Activated T-helper 1 cell treated with anti-CD3 and anti-CD28 coated beads, Interleukin-12 subunit alpha, Interleukin-12 subunit beta, Interleukin-2, Interleukin-4 antibody, amounts not matched to agents 30 ng/mL and 10 ng/mL and 1 ng/mL, durations not matched to agents 14 hours and 24 hours and 36 hours (primary cell): ENCODE data around the gene GNG5. TPM values are rescaled to one million over a fixed set of nuclear protein-coding genes. Genes with fewer than 3 reads are reported as not detected.

ENCODE experiments used
- DNase-seq: peaks from one replicate; pipeline ENCODE4 v3.0.0; 2021; ENCODE audit warnings: low spot score
- H3K27ac Mint-ChIP-seq: one replicate; pipeline ENCODE4 v1.8.0; 2021; ENCODE audit warnings: mild to moderate bottlenecking, mixed read lengths
- H3K27me3 Mint-ChIP-seq: one replicate; pipeline ENCODE4 v1.8.0; 2022; ENCODE audit warnings: mild to moderate bottlenecking, moderate library complexity, mixed read lengths; ENCODE audit not compliant: insufficient read depth
- H3K36me3 Mint-ChIP-seq: one replicate; pipeline ENCODE4 v1.8.0; 2021; ENCODE audit warnings: low read depth, mixed read lengths
- H3K4me1 Mint-ChIP-seq: one replicate; pipeline ENCODE4 v1.8.0; 2021; ENCODE audit warnings: low read depth, mixed read lengths
- H3K4me3 Mint-ChIP-seq: one replicate; pipeline ENCODE4 v1.8.0; 2021; ENCODE audit warnings: mild to moderate bottlenecking, moderate library complexity, mixed read lengths
- H3K9me3 Mint-ChIP-seq: one replicate; pipeline ENCODE4 v1.8.0; 2021; ENCODE audit warnings: mixed read lengths
- intact Hi-C: fragments of 100-400 bp; cut with micrococcal nuclease; formaldehyde crosslinking; loops from one replicate; pipeline ENCODE4 v1.15.1; 2024
- total RNA-seq: library from RNA; stranded (reverse); gene quantifications from 2 replicates; pipeline ENCODE4 v1.2.3, GENCODE V29; 2022

GNG5 gene
- total RNA-seq, 1 donor from 2014 or later = 107 TPM

DNA sequence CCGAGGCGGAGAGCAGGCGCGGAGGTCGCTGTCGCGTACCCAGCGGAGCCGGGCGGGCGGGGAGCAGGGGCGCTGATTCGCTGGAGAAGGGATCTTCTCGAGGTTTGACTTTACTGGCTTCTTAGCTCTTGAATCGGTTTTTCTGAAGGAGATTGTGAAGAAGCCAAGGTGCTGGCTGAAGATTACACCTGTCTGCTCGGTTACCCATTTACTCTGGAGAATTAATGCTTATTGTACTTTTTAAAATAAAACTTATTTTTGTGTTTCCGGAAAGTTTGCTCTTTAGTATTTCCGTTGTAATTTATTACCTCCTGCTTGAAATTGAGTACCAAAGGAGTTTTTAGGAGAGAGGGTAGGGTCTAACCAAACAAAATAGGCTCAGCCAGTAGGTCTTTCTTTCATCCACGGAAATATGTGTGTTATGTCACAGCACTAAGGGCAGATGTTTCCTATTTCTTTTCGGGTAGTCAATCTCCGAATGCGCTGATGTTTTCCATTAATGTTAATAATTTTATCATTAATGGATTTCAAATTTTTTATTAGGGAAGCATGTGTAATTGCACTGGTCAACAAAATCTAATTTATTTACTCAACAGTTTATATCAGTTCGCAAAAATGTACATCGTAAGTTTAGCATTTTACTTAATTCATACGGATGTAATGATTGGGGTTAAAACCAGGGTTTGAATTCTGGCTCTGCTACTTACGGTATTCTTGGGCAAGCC lies 510 bp upstream of the GNG5 start:
- Mint-ChIP-seq H3K4me1 (peaks cover 31% of the 10 kb centered on the region), H3K27ac (peak overlapping the region; percentile 92), H3K9me3 (peaks cover 8% of the 10 kb centered on the region), H3K27me3 (no peaks in the 10 kb centered on the region), H3K36me3 (peaks cover 18% of the 10 kb centered on the region), H3K4me3 (peak overlapping the region; percentile 88)
- no peak for DNase-seq
- intact Hi-C loops = loop anchor here (1.0 to 10.0 kb wide), 12 partner anchors 28 to 791 kb away; partner anchors contain the start of genes RPF1, SAMD13 and SSX2IP

DNA sequence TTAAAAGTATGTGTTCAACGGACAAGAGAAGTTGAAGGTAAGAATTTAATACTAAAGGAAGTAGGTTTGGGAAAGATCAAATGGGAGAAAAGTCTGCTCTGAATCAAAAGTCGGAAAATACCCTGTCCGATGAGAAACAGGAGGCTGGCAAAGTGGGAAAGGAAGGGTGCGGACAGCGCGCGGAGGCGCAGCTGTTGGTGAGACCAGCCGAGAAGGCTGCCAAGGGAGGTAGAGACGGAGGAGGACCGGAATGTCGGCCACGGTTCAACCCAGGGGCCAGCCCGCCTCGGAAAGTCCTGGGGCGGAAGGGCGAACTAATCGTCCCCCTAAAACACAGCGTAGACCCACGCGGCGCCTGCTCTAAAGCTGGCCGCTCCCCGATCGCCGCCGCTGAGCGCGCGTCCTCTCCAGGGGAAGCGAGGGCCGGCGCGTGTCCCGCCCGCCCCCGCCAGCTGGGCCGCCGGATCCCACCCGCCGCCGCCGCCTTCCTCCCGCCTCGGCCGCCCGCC lies 834 bp downstream of the GNG5 start:
- Mint-ChIP-seq H3K9me3 (peaks cover 8% of the 10 kb centered on the region), H3K27ac (peak overlapping the region; percentile 98), H3K36me3 (peaks cover 29% of the 10 kb centered on the region), H3K4me3 (peak overlapping the region; percentile 98), H3K4me1 (peaks cover 45% of the 10 kb centered on the region), H3K27me3 (no peaks in the 10 kb centered on the region)
- intact Hi-C loops = loop anchor here (1.0 to 10.0 kb wide), 14 partner anchors 8 to 793 kb away; partner anchors contain the start of genes RPF1, SAMD13 and SSX2IP
- no peak for DNase-seq

DNA sequence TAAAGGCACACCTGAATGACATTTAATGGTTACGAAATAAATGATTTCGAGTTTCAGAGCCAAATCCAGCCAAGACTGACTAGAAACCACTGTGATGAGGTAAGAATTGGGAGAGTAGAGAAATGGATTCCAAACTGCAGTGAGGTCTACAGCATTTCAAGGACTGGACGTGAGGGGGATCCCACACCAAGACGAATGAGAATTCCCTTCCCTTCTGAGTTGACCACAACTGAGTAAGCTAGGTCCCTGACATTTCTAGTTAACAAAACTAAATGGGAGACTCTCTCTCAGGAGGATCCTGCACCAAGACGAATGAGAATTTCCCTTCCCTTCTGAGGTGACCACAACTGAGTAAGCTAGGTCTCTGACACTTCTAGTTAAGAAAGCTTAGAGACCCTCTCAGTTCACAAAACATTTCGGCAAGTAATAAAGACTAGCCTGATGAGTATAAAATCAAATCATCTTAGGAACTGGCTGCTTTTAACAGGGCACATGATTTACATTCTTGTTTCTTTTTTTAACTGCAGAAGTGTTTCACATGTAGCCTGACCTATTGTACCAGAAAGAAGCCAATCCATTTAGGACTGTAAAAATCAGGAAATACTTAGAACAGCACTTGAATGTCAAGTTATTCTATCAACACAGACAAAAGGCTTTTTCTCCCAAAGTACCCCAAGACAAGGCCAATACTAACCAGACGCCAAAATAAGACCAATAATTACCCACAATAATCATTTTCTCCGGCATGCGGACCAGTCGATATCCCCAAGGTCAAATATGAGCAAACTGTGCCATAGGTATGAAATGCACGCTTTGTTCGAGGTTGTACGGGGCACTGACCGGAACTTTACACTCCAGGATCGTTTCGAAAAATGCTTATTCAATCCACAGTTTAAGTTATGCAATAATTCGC lies 1.5 kb downstream of the GNG5 start:
- Mint-ChIP-seq H3K27me3 (no peaks in the 10 kb centered on the region), H3K4me1 (peaks cover 50% of the 10 kb centered on the region), H3K27ac (peak overlapping the region; percentile 98), H3K4me3 (peak overlapping the region; percentile 98), H3K36me3 (peaks cover 29% of the 10 kb centered on the region), H3K9me3 (peaks cover 8% of the 10 kb centered on the region)
- no peak for DNase-seq
- intact Hi-C loops = loop anchor here (1.0 to 10.0 kb wide), 5 partner anchors 8 to 432 kb away; partner anchors contain the start of gene SAMD13

DNA sequence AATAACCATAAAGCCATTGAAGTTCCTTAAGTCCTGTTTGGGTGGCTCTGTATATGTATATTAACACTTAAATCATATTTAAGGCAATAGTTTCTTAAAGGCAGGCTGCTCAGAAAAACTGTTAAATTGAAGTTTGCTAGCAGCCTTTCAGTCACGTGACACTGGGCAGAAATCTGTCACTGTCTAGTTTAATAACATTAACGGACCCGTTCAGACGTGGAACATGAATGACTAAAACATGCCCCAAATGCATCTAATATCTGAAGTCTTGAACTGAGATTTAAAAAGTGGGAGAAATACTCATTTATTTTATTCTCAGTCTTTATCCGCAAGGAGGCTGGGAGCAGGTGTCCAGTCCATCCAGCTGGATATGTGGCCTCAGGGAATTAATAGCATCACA lies 3.5 kb downstream of the GNG5 start:
- DNase-seq = no peak
- Mint-ChIP-seq H3K27me3 (no peaks in the 10 kb centered on the region), H3K36me3 (peaks cover 34% of the 10 kb centered on the region), H3K4me3 (no peak overlapping the region), H3K27ac (no peak overlapping the region), H3K9me3 (no peaks in the 10 kb centered on the region), H3K4me1 (peaks cover 50% of the 10 kb centered on the region)
- intact Hi-C loops = loop anchor here (10.0 kb wide), 2 partner anchors 198 to 252 kb away; partner anchors contain the start of gene SAMD13

DNA sequence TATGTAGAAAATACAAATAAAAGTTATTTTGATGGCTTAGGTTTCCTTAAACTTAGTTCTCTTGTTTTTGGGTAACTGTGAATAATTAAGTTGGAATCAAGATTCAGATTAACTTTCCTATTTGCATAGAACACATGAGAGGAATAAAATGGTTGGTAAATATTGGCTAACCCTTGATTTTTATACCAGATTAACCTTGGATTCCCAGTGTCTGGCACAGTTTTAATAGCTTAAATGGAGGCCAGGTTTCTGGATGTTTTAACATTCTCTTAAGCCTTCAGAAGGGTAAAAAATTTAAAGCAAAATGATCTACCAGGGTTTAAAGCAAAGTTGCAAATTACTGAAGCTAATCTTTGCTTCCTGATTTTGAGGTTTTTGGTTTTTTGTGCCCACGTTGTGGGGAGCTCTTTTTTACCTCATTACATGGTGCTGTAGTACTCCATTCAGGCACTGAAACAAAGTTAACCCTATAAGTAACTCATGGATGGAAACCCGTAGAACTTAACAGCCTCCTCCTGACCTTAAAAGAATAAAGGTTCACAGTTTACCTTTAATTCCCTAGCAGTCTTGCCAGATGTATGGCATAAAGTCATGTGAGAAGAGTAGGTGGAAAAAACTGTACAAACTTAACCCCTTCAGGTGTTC lies 8.6 kb downstream of the GNG5 start:
- Mint-ChIP-seq H3K4me1 (peaks cover 38% of the 10 kb centered on the region), H3K36me3 (peaks cover 50% of the 10 kb centered on the region), H3K27ac (no peak overlapping the region), H3K27me3 (no peaks in the 10 kb centered on the region), H3K4me3 (no peak overlapping the region), H3K9me3 (no peaks in the 10 kb centered on the region)
- intact Hi-C loops = loop anchor here (1.0 kb wide), 1 partner anchor 8 kb away; no protein-coding TSS in a partner anchor
- no peak for DNase-seq

DNA sequence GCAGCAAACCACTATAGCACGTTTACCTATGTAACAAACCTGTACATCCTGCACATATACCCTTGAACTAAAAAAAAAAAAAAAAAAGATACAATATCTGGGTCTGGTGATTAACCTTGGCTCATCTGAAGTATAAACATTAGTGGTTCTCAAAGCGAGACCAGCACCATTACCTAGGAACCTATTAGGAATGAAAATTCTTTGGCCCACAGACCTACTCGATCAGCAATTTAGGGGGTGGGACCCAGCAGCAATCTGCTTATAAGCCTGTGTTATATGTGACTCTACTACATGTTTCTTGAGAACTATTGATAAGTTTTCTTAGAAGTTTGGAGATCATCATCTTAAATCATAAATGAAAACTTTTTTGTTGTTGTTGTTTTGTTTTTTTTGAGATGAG lies 9.9 kb downstream of the GNG5 start:
- Mint-ChIP-seq H3K4me3 (no peak overlapping the region), H3K27me3 (no peaks in the 10 kb centered on the region), H3K4me1 (peaks cover 34% of the 10 kb centered on the region), H3K36me3 (peaks cover 55% of the 10 kb centered on the region), H3K27ac (no peak overlapping the region), H3K9me3 (no peaks in the 10 kb centered on the region)
- intact Hi-C loops = no loop called here
- no peak for DNase-seq

DNA sequence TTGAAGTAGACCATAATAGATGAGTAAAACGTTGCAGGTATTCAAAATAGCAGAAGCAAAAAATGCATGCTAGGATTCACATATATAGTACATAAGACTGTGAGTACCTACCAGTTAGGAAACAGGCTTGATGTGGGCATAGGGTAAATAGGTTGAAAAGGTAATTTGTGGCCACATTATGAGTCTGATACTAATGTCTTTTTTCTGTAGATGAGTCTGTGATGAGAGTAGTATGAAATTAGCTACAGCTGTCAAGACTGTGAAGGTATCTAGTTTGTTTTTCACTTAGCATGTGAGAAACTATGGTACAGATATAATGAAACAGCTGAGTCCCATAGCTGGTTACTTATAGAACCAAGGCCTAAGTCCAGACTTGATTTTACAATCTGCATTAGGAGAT lies 12.6 kb downstream of the GNG5 start:
- Mint-ChIP-seq H3K36me3 (peaks cover 57% of the 10 kb centered on the region), H3K27ac (peak overlapping the region; percentile 5), H3K4me1 (peaks cover 25% of the 10 kb centered on the region), H3K9me3 (no peaks in the 10 kb centered on the region), H3K27me3 (no peaks in the 10 kb centered on the region), H3K4me3 (no peak overlapping the region)
- no peak for DNase-seq
- intact Hi-C loops = no loop called here

DNA sequence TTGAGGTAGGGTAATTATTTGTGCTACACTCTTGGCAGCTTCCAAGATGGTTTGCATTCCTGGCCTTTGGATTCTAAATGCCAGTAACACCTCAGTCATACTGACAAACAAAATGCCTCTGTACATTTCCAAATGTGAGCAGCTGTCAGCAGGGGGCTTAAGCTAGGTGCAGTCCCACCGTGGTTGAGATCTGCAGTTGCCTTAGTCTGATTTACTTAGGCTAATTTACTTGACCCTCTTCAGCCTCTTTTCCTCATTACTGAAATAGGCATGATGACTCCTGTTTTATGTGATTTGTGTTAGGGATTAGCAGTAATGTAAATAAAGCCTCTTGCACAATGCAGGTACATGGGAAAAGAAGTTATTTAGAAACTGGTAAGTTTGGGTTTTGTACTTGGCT lies 13.7 kb downstream of the GNG5 start:
- intact Hi-C loops = no loop called here
- Mint-ChIP-seq H3K36me3 (peaks cover 52% of the 10 kb centered on the region), H3K4me3 (no peak overlapping the region), H3K4me1 (peaks cover 26% of the 10 kb centered on the region), H3K9me3 (no peaks in the 10 kb centered on the region), H3K27me3 (no peaks in the 10 kb centered on the region), H3K27ac (no peak overlapping the region)
- DNase-seq = no peak

DNA sequence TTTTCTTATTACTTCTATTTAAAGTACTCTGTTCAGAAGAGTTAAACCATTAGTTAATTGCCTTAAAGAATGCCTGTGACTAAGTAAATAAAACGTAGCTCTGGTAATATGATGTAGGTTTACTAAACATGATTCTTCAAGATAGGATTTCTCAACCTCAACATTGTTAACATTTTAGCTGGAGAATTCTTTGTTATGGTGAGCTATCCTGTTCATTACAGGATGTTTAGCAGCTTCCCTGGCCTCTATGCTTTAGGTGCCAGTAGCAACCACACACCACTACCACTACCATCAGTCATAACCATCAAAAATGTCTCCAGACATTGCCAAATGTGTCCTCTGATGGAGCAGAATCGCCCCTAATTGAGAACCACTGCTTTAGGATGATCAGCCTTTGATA lies 16.6 kb downstream of the GNG5 start:
- no peak for DNase-seq
- peaks cover 38% of the 10 kb centered on the region for H3K4me1 Mint-ChIP-seq
- H3K27me3 Mint-ChIP-seq = no peaks in the 10 kb centered on the region
- H3K9me3 Mint-ChIP-seq = no peaks in the 10 kb centered on the region
- no peak overlapping the region for H3K4me3 Mint-ChIP-seq
- intact Hi-C loops = no loop called here
- peaks cover 51% of the 10 kb centered on the region for H3K36me3 Mint-ChIP-seq
- no peak overlapping the region for H3K27ac Mint-ChIP-seq

DNA sequence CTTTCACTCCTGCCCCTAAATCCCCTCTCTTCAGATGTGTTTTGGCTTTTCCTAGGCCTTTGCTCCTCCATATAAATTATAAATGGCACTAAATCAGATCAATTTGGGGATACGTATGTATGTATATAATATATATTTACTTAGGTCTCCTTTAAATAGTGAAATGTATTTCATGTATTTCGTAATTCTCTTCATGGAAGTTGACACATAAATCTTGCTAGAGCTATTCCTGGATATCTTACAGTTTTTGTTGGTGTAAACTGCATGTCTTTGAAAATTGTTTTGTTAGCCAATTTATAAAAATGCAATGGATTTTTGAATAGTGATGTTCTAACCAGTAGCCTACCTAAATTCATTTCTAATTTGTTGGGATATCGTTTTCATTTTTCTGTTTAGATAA lies 18.3 kb downstream of the GNG5 start:
- H3K36me3 Mint-ChIP-seq = peaks cover 51% of the 10 kb centered on the region
- intact Hi-C loops = no loop called here
- H3K9me3 Mint-ChIP-seq = no peaks in the 10 kb centered on the region

DNA sequence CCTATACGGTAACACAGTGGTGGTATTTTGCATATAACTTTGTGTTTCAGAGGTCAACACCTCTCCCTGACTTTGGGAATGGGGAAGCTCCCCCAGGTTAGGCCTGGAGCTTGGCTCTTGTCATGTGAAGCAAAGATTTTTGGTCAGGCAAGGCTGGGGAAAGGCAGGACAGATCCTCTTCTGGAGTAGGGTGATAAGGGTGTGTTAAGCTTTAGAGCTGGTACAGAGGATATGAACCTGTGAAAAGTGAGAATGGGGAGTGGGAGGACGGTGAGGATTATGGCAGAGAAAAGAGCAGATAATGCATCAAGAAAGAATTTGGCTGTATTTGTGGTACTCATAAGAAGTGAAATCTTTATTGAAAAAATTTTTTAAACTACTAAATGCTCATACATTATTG lies 25.1 kb downstream of the GNG5 start:
- Mint-ChIP-seq H3K4me1 (peaks cover 40% of the 10 kb centered on the region), H3K36me3 (peaks cover 44% of the 10 kb centered on the region), H3K27me3 (peaks cover 10% of the 10 kb centered on the region), H3K9me3 (peaks cover 18% of the 10 kb centered on the region), H3K4me3 (peak overlapping the region; percentile 0), H3K27ac (no peak overlapping the region)
- intact Hi-C loops = no loop called here
- no peak for DNase-seq

More for the DNA sequence above, 18.3 kb downstream of the GNG5 start:
- no peak overlapping the region for H3K4me3 Mint-ChIP-seq
- H3K27me3 Mint-ChIP-seq = no peaks in the 10 kb centered on the region
- no peak overlapping the region for H3K27ac Mint-ChIP-seq
- peaks cover 29% of the 10 kb centered on the region for H3K4me1 Mint-ChIP-seq
- no peak for DNase-seq

DNA sequence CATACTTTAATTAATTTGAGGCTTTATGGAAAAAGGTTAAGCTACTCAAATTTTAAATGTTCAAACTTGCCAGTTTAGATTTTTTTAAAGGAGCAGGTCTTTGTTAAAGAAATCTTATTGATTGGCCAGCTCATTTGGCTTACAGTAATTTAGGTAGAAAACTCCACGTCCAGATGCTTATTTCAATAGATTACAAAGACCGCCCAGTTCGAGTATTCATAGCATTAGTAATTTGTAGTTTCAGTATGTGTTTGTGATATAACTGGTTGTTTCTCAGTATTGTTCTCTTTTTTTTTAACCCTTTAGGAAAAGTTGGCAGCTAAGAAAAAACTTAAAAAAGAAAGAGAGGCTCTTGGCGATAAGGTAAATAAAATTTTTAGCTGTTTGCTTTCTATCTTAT lies 25.7 kb downstream of the GNG5 start:
- H3K27me3 Mint-ChIP-seq = peaks cover 14% of the 10 kb centered on the region
- peaks cover 18% of the 10 kb centered on the region for H3K9me3 Mint-ChIP-seq
- H3K27ac Mint-ChIP-seq = no peak overlapping the region
- no peak for DNase-seq
- H3K4me1 Mint-ChIP-seq = peaks cover 35% of the 10 kb centered on the region
- H3K36me3 Mint-ChIP-seq = peaks cover 38% of the 10 kb centered on the region
- intact Hi-C loops = no loop called here
- peak overlapping the region; percentile 55 for H3K4me3 Mint-ChIP-seq
